Measurements from ENCODE around the gene COLEC12.

The COLEC12 gene

DNA sequence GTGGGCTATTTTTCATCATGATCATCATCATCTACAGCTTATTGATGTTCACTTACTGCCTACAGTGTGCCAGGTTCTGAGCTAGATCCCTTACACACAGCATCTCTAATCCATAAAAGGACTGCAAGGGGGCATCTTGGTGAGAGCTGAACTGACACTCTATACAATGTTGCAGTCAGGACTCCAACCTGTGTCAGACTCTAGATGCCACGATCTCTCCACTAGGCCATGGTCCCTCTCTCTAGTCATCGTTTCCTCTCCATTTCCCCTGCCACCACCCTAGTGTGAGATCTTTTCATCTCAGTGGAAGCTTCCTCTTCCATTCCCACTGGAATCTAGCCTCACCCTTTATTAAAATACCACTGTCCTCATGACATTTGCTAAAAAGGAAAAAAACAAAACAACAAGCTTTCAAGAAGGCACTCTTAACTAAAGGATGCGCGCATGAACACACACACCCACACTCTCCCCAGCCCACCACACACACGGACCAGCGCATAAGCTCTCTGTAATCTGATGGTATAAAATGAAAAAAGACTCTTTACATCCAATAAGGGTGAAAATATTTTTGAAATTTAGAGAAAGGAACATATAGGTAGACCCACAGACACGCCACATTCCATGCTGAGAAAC, 139.3 kb downstream of the COLEC12 start:
- Histone ChIP-seq H4K20me1 (ENCODE audit: insufficient read depth, low read length, poor library complexity, severe bottlenecking) (no peaks in the 10 kb centered on the region), H3K4me1 (ENCODE audit: insufficient read depth, low read length, poor library complexity, severe bottlenecking) (no peaks in the 10 kb centered on the region), H3K9me2 (replicated peaks; ENCODE audit: low read depth, low read length) (no peaks in the 10 kb centered on the region), H3K9me3 (ENCODE audit: insufficient read depth, low read depth, low read length) (peaks cover 4% of the 10 kb centered on the region; the same call in 1 of the 2 replicates), H2AFZ (ENCODE audit: low read length) (no peak overlapping the region), H3K27me3 (ENCODE audit: insufficient read depth, low read length, poor library complexity, severe bottlenecking) (no peaks in the 10 kb centered on the region), H3K36me3 (ENCODE audit: insufficient read depth, low read length) (no peaks in the 10 kb centered on the region), H3K4me3 (ENCODE audit: low read length, poor library complexity, severe bottlenecking) (no peak overlapping the region), H3K4me2 (ENCODE audit: low read depth, low read length, poor library complexity, severe bottlenecking) (no peak overlapping the region), H3F3A (ENCODE audit: low read depth) (no peaks in the 10 kb centered on the region), H3K9ac (ENCODE audit: low read depth, low read length, poor library complexity, severe bottlenecking) (no peak overlapping the region), H3K79me2 (ENCODE audit: insufficient read depth, low read length) (no peaks in the 10 kb centered on the region)
- TF ChIP-seq, protein P1, sequence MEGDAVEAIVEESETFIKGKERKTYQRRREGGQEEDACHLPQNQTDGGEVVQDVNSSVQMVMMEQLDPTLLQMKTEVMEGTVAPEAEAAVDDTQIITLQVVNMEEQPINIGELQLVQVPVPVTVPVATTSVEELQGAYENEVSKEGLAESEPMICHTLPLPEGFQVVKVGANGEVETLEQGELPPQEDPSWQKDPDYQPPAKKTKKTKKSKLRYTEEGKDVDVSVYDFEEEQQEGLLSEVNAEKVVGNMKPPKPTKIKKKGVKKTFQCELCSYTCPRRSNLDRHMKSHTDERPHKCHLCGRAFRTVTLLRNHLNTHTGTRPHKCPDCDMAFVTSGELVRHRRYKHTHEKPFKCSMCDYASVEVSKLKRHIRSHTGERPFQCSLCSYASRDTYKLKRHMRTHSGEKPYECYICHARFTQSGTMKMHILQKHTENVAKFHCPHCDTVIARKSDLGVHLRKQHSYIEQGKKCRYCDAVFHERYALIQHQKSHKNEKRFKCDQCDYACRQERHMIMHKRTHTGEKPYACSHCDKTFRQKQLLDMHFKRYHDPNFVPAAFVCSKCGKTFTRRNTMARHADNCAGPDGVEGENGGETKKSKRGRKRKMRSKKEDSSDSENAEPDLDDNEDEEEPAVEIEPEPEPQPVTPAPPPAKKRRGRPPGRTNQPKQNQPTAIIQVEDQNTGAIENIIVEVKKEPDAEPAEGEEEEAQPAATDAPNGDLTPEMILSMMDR (conservative IDR thresholded peaks at IDR 0.05; ENCODE audit: low read length): no peak
- TF ChIP-seq EZH2phosphoT487 (IDR thresholded peaks at IDR 0.05; ENCODE audit: borderline replicate concordance): no peak

DNA sequence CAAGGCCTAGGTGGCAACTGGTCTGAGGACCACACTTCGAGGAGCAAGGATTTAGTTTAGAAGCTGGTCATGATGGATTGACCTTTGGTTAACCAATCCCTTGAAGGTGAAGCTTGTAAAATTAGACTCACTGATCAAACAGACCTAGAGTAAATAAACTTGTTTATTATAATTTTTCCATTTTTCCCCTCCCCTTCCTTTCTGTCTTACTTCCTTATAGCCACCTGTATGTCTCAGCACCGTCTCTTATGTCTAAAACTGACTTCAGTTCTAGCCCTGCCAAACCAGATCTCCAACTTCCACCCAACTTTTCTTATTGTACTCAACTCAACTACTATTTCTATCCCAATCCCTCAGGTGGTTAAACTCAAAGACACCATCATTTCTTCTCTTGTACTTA, 139.8 kb downstream of the COLEC12 start:
- Histone ChIP-seq H2AFZ (ENCODE audit: low read length) (no peak overlapping the region), H3K4me2 (ENCODE audit: low read depth, low read length, poor library complexity, severe bottlenecking) (no peak overlapping the region), H3K4me3 (ENCODE audit: low read length, poor library complexity, severe bottlenecking) (no peak overlapping the region), H3K9me3 (ENCODE audit: insufficient read depth, low read depth, low read length) (peaks cover 4% of the 10 kb centered on the region; the same call in 1 of the 2 replicates), H3K4me1 (ENCODE audit: insufficient read depth, low read length, poor library complexity, severe bottlenecking) (no peaks in the 10 kb centered on the region), H3K36me3 (ENCODE audit: insufficient read depth, low read length) (no peaks in the 10 kb centered on the region), H3K27me3 (ENCODE audit: insufficient read depth, low read length, poor library complexity, severe bottlenecking) (no peaks in the 10 kb centered on the region), H3F3A (ENCODE audit: low read depth) (no peaks in the 10 kb centered on the region), H3K79me2 (ENCODE audit: insufficient read depth, low read length) (no peaks in the 10 kb centered on the region), H4K20me1 (ENCODE audit: insufficient read depth, low read length, poor library complexity, severe bottlenecking) (no peaks in the 10 kb centered on the region), H3K9me2 (replicated peaks; ENCODE audit: low read depth, low read length) (no peaks in the 10 kb centered on the region), H3K9ac (ENCODE audit: low read depth, low read length, poor library complexity, severe bottlenecking) (no peak overlapping the region)
- TF ChIP-seq EZH2phosphoT487 (IDR thresholded peaks at IDR 0.05; ENCODE audit: borderline replicate concordance): no peak
- TF ChIP-seq, protein P1 (conservative IDR thresholded peaks at IDR 0.05; ENCODE audit: low read length): no peak

GRCh38 chr18:356778-357177, 143.7 kb downstream of the COLEC12 start:
- Histone ChIP-seq H3K4me3 (ENCODE audit: low read length, poor library complexity, severe bottlenecking) (no peak overlapping the region), H3K9me2 (replicated peaks; ENCODE audit: low read depth, low read length) (no peaks in the 10 kb centered on the region), H3K9ac (ENCODE audit: low read depth, low read length, poor library complexity, severe bottlenecking) (no peak overlapping the region), H4K20me1 (ENCODE audit: insufficient read depth, low read length, poor library complexity, severe bottlenecking) (no peaks in the 10 kb centered on the region), H3K27me3 (ENCODE audit: insufficient read depth, low read length, poor library complexity, severe bottlenecking) (no peaks in the 10 kb centered on the region), H3K9me3 (ENCODE audit: insufficient read depth, low read depth, low read length) (peaks cover 9% of the 10 kb centered on the region; the same call in 1 of the 2 replicates), H3K4me2 (ENCODE audit: low read depth, low read length, poor library complexity, severe bottlenecking) (no peak overlapping the region), H3K36me3 (ENCODE audit: insufficient read depth, low read length) (no peaks in the 10 kb centered on the region), H3K79me2 (ENCODE audit: insufficient read depth, low read length) (no peaks in the 10 kb centered on the region), H3K4me1 (ENCODE audit: insufficient read depth, low read length, poor library complexity, severe bottlenecking) (no peaks in the 10 kb centered on the region), H3F3A (ENCODE audit: low read depth) (no peaks in the 10 kb centered on the region), H2AFZ (ENCODE audit: low read length) (no peak overlapping the region)
- TF ChIP-seq, protein P1 (conservative IDR thresholded peaks at IDR 0.05; ENCODE audit: low read length): no peak
- no peak for TF ChIP-seq EZH2phosphoT487 (IDR thresholded peaks at IDR 0.05; ENCODE audit: borderline replicate concordance)
